ENCODE results near the gene ATXN1.

GRCh38 chr6:16369140-16369745, 392.0 kb downstream of the ATXN1 start:
- no peak for TF ChIP-seq CTCF (conservative IDR thresholded peaks at IDR 0.05; ENCODE audit: low read length)
- TF ChIP-seq EZH2phosphoT487 (IDR thresholded peaks at IDR 0.05; ENCODE audit: borderline replicate concordance): no peak

Measured in Loucy (cell line).